G401 (cell line): Measurements from ENCODE around the gene CNTN5. TPM values are rescaled to one million over a fixed set of nuclear protein-coding genes. Genes with fewer than 3 reads are reported as not detected.

ENCODE experiments used
- DNase-seq: peaks from one replicate; pipeline ENCODE4 v3.0.0-alpha.2; 2015; ENCODE audit warnings: low spot score
- in situ Hi-C: cut with HindIII; loops from 2 replicates; pipeline ENCODE4 v1.10.0; 2016; ENCODE audit warnings: low sequenced_read_pairs, mixed read lengths
- total RNA-seq: library from RNA; depleted of rRNA; stranded (reverse); fragments of >200 nt; shearing (Covaris generic); gene quantifications from 2 replicates; pipeline ENCODE4 v1.2.3, GENCODE V29; 2014

The CNTN5 gene
- total RNA-seq, 1 experiment from 2014 or later: not detected

DNA sequence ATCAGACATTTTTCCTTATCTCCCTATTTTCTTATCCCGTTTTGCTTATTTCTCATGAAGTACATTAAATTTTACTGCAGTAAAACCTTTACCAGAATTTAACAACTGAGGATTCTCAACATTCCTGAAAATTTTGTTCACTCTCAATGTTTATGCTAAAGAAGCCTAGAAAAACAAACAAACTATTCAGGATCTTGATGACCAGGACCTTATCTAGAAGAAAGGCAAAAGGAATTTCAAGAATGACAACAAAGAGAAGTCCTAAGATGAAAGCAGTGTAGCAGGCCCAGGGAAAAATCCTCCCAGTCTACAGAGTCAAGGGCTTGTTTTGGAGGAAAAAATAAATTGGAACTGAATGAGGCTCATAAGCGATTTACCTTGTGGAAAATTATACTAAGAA is 1383.1 kb downstream of the CNTN5 start:
- in situ Hi-C loops: no loop called here
- DNase-seq: no peak

DNA sequence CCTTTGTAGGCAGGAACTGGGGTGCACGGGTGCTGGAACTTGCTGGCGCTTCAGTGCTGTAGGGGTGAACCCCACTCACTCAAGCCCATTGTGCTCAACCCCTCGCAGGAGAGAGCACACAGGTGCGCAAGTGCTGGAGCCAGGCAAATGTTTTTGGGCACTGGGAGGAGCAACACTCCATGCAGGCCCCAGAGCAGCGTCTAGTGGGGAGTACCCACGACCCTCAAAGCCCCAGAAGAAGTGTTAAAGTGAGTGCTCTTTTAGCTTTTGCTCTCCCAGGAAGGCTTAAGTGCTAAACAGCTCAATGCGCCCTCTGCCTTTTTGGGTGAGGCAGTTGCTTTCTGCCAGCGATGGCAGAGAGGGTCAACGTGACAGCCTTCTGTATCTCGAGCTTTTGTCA is 1384.2 kb downstream of the CNTN5 start:
- in situ Hi-C loops: no loop called here

More for the DNA sequence above, 1384.2 kb downstream of the CNTN5 start:
- DNase-seq: no peak
